ENCODE results near the gene NT5DC4. TPM values are rescaled to one million over a fixed set of nuclear protein-coding genes. Genes with fewer than 3 reads are reported as not detected.
"Not testable (repeated sequence)": the region's sequence is repeated elsewhere in the genome, so short reads cannot be mapped to it uniquely, and the experiment has no call there.

Gene NT5DC4
- total RNA-seq, 2 experiments from 2014 or later: not detected

DNA sequence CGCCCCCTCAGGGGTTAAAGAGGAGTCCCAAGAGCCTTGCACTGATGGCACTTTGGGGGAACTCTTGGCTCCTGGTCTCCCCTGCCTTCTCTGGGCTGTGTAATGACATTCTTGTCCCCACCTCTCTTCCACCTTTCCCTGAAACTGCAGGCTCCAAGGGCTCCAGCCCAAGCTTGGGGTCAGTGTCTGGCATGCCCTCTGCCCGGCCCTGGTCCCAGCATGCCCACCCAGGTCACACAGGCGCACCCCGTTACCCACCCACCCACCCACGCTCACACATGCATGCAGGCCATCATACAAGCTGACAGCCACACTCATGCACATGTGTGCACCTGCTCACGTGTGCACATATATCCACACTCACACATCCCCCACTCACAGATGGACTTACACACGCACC, 6.9 kb upstream of the NT5DC4 start:
- H3K4me1 Mint-ChIP-seq (ENCODE audit: low read depth): peaks cover 5% of the 10 kb centered on the region
- CTCF ChIA-PET: interaction anchor here (0.8 to 2.8 kb wide), 2 partner anchors 9 to 12 kb away, joined by 3 to 18 read pairs; no protein-coding TSS in a partner anchor
- ATAC-seq (no peak), DNase-seq (no peak)
- H3K27me3 Mint-ChIP-seq (ENCODE audit: low read depth): peaks cover 44% of the 10 kb centered on the region
- H3K27ac Mint-ChIP-seq: no peak overlapping the region
- no peaks in the 10 kb centered on the region for H3K9me3 Mint-ChIP-seq (ENCODE audit: insufficient read depth)
- H3K36me3 Mint-ChIP-seq (ENCODE audit: low read depth): no peaks in the 10 kb centered on the region
- POLR2A ChIA-PET: no interaction called here
- no peak overlapping the region for H3K4me3 Mint-ChIP-seq

DNA sequence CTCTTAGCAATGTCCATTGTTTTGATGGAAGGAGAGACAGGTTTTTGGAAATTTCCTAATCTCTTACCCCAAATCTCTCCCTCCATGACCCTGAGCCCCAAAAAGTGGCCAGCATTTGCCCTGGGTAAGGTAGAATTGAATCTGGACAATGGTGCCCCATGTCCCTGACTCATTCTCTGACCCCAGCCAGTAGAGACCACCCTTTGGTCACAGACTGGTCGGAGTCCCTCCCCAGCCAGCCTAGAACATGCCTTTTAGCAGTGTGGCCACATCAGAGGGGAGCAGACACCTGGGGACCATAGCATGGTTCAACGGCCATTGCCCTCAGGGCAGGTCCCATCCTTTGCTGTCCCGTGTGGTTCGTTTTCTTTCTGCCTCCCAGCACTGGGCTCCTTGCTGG, 6.5 kb upstream of the NT5DC4 start:
- H3K4me1 Mint-ChIP-seq (ENCODE audit: low read depth): peaks cover 5% of the 10 kb centered on the region
- no peaks in the 10 kb centered on the region for H3K36me3 Mint-ChIP-seq (ENCODE audit: low read depth)
- no peak overlapping the region for H3K27ac Mint-ChIP-seq
- ChIA-PET CTCF (no interaction called here), POLR2A (no interaction called here)
- H3K9me3 Mint-ChIP-seq (ENCODE audit: insufficient read depth): no peaks in the 10 kb centered on the region
- no peak overlapping the region for H3K4me3 Mint-ChIP-seq
- DNase-seq (no peak), ATAC-seq (no peak)
- H3K27me3 Mint-ChIP-seq (ENCODE audit: low read depth): peaks cover 44% of the 10 kb centered on the region

DNA sequence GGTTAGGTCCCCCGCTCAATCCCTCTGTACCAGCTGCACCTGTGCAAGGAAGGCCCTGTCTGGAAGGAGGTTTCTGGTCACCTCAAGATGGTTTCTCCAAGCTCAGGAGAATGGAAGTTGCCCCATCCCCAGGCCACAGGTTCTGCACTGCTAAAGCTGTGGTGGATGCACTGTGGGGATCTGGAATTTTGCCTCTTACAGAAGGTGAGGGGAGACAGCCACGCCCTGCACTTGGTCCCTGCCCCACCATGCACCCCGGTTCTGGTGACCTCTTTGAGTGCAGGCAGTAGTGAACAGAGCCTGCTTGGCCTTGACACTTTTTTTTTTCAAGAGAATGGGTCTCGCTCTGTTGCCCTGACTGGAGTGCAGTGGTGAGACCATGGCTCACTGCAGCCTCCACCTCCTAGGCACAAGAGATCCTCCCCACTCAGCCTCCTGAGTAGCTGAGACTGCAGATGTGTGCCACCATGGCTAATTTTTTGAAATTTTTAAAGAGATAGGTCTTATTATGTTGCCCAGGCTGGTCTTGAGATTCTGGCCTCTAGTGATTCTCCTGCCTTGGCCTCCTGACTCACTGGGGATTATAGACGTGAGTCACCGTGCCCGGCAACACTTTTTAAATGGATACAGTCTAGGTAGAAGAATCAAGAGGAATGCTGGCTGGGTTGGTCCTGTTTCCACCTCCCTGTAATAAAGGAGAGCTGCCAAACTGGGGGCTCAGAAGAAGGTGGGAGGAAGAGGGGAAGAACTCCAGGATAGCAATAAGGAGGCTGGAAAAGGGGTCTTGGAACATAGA, 5.8 kb upstream of the NT5DC4 start:
- Mint-ChIP-seq H3K27ac (no peak overlapping the region), H3K36me3 (ENCODE audit: low read depth) (no peaks in the 10 kb centered on the region), H3K4me3 (no peak overlapping the region), H3K9me3 (ENCODE audit: insufficient read depth) (no peaks in the 10 kb centered on the region), H3K27me3 (ENCODE audit: low read depth) (peaks cover 42% of the 10 kb centered on the region), H3K4me1 (ENCODE audit: low read depth) (peaks cover 3% of the 10 kb centered on the region)
- no peak for DNase-seq
- POLR2A ChIA-PET: no interaction called here
- ATAC-seq: no peak
- CTCF ChIA-PET: interaction anchor here (1.5 kb wide), 1 partner anchor 11 kb away, joined by 3 read pairs; no protein-coding TSS in a partner anchor

DNA sequence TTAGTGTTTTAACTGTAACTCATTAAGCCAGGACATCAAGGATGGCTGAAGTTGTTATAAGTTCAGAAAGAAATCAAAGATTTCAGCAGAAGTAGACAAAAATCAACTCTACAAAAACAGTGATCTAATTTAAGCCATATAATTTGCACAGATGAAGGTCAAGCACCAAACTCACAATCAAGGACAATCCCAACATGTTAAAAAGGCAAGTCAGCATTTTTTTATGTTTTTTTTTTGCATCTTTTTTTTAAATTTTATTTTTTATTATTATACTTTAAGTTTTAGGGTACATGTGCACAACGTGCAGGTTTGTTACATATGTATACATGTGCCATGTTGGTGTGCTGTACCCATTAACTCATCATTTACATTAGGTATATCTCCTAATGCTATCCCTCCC, 4.7 kb upstream of the NT5DC4 start:
- ATAC-seq; H3K36me3 Mint-ChIP-seq (ENCODE audit: low read depth); H3K9me3 Mint-ChIP-seq (ENCODE audit: insufficient read depth); POLR2A ChIA-PET; H3K4me3 Mint-ChIP-seq; H3K4me1 Mint-ChIP-seq (ENCODE audit: low read depth); H3K27ac Mint-ChIP-seq; DNase-seq: not testable (repeated sequence)
- CTCF ChIA-PET: interaction anchor here (1.5 kb wide), 1 partner anchor 10 kb away, joined by 3 read pairs; no protein-coding TSS in a partner anchor
- peaks cover 33% of the 10 kb centered on the region for H3K27me3 Mint-ChIP-seq (ENCODE audit: low read depth)

DNA sequence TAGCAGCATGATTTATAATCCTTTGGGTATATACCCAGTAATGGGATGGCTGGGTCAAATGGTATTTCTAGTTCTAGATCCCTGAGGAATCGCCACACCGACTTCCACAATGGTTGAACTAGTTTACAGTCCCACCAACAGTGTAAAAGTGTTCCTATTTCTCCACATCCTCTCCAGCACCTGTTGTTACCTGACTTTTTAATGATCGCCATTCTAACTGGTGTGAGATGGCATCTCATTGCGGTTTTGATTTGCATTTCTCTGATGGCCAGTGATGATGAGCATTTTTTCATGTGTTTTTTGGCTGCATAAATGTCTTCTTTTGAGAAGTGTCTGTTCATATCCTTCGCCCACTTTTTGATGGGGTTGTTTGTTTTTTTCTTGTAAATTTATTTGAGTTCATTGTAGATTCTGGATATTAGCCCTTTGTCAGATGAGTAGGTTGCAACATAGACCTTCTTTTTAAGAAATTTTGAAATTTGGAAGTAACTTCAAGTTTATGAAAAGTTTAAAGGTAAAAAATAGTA, 3.9 kb upstream of the NT5DC4 start:
- CTCF ChIA-PET; H3K9me3 Mint-ChIP-seq (ENCODE audit: insufficient read depth); H3K4me3 Mint-ChIP-seq; H3K27ac Mint-ChIP-seq; H3K36me3 Mint-ChIP-seq (ENCODE audit: low read depth); ATAC-seq; H3K4me1 Mint-ChIP-seq (ENCODE audit: low read depth); DNase-seq; POLR2A ChIA-PET: not testable (repeated sequence)
- peaks cover 30% of the 10 kb centered on the region for H3K27me3 Mint-ChIP-seq (ENCODE audit: low read depth)

DNA sequence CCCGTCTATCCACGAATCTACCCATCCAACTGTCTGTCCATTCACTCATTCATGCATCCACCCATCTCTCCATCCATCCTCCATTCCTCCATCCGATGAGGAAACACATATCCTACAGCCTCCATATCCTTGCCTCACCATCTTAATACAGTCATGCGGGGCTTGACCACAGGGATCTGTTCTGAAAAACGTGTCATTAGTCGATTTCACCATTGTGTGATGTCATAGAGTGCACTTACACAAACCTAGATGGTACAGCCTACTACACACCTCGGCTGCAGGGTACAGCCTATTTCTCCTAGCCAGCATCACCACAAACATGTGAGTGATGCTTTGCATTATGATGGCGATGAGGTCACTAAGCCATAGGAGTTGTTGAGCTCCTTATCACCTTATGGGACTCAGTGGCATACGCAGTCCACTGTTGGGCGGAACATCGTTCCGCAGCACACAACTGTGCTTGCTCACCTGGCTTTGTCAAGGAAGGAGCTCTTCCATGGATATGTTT, 1.9 kb upstream of the NT5DC4 start:
- Mint-ChIP-seq H3K36me3 (ENCODE audit: low read depth) (no peaks in the 10 kb centered on the region), H3K9me3 (ENCODE audit: insufficient read depth) (no peaks in the 10 kb centered on the region), H3K27me3 (ENCODE audit: low read depth) (peaks cover 16% of the 10 kb centered on the region), H3K27ac (no peak overlapping the region), H3K4me1 (ENCODE audit: low read depth) (no peaks in the 10 kb centered on the region), H3K4me3 (no peak overlapping the region)
- DNase-seq: no peak
- ChIA-PET CTCF (interaction anchor here (0.8 kb wide), 1 partner anchor 11 kb away, joined by 3 read pairs; no protein-coding TSS in a partner anchor), POLR2A (no interaction called here)
- no peak for ATAC-seq

DNA sequence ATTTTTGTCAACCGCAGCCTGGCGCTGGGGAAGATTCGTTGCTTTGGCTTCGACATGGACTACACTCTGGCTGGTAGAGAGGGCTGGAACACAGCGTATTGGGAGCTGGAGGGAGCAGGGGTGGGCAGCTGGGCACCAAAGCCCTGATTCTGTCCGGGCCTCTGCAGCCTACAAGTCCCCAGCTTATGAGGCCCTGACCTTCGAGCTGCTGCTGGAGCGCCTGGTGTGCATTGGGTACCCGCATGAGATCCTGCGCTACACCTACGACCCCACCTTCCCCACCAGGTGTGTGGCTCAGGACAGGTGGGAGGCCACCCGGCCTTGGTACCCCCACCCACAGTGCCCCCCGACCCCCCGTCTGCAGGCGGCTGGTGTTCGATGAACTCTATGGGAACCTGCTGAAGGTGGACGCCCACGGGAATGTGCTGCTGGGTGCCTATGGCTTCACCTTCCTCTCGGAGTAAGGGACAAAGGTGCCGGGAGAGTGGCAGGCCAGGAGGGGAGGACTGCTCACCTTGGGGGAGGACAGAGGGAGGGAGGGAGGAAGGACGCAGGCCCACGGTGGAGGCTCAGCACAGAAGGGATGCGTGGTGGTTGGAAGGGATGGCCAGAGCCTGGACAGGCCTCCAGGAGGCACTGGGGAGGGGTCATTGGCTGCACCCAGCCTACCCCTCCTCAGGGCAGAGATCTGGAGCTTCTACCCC, 1.2 kb downstream of the NT5DC4 start:
- DNase-seq: no peak
- H3K27me3 Mint-ChIP-seq (ENCODE audit: low read depth): peaks cover 9% of the 10 kb centered on the region
- H3K9me3 Mint-ChIP-seq (ENCODE audit: insufficient read depth): no peaks in the 10 kb centered on the region
- H3K4me1 Mint-ChIP-seq (ENCODE audit: low read depth): peaks cover 10% of the 10 kb centered on the region
- no peak for ATAC-seq
- ChIA-PET CTCF (interaction anchor here (1.0 kb wide), 1 partner anchor 96 kb away, joined by 3 read pairs; no protein-coding TSS in a partner anchor), POLR2A (interaction anchor here (0.7 kb wide), 1 partner anchor 77 kb away, joined by 4 read pairs; the partner anchor contains the start of gene SLC20A1)
- H3K27ac Mint-ChIP-seq: no peak overlapping the region
- H3K4me3 Mint-ChIP-seq: no peak overlapping the region
- H3K36me3 Mint-ChIP-seq (ENCODE audit: low read depth): no peaks in the 10 kb centered on the region

DNA sequence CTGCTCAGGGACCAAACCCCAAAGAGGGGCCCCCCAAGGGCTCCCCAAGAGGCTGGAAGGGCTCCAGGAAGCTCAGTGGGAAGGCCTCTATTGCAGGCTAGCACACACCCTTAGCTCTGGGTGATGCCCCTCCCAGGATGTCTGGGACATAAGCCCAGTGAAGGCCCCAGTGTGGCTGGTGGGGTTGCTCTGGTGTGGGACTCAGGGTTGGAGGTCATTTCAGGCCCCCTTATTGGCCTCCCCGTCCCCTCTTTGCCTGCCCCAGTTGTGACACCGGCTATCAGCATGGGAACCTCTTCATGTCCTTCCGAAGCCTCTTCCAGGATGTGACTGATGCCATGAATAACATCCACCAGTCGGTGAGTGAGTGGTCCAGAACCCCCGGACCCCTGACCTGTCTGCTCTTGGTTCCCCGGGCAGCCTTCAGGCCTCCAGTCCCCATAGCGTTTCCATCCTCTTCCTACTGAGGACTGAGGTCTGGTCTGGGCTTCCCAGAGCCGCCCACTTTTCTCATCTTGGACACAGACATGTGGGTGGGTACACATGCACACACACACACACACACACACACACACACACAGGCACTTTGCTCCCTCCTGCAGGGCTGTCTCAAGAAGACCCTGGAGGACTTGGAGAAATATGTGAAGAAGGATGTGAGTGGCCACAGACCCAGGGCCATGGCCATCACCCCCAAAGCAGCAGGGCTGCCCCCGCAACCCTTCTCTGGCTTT, 2.2 kb downstream of the NT5DC4 start:
- ChIA-PET CTCF (interaction anchor here (0.6 to 10.0 kb wide), 5 partner anchors 10 to 122 kb away, joined by 3 to 335 read pairs (median 3); no protein-coding TSS in a partner anchor), POLR2A (interaction anchor here (0.7 kb wide), 1 partner anchor 78 kb away, joined by 4 read pairs; the partner anchor contains the start of gene SLC20A1)
- no peaks in the 10 kb centered on the region for H3K9me3 Mint-ChIP-seq (ENCODE audit: insufficient read depth)
- no peak overlapping the region for H3K4me3 Mint-ChIP-seq
- DNase-seq: no peak
- no peaks in the 10 kb centered on the region for H3K36me3 Mint-ChIP-seq (ENCODE audit: low read depth)
- no peak for ATAC-seq
- peaks cover 12% of the 10 kb centered on the region for H3K4me1 Mint-ChIP-seq (ENCODE audit: low read depth)
- peak overlapping the region; percentile 49 for H3K27ac Mint-ChIP-seq
- H3K27me3 Mint-ChIP-seq (ENCODE audit: low read depth): peaks cover 7% of the 10 kb centered on the region

DNA sequence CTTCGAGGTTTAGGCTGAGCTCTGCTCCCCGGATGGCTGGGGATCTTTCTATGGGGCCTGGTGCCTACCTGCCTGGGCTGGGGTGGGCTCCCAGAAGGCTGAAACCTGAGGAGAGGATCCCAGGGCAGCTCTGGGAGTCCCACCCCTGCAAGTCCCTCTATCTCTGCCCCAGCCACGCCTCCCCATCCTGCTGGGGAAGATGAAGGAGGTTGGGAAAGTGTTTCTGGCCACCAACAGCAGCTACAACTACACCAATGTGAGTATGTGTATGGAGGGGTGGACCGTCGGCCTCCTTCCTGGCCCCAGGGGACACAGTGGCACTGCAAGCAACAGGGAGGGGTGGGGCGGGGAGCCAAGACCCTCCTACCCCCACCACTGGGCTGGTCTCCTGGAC, 2.7 kb downstream of the NT5DC4 start:
- no peaks in the 10 kb centered on the region for H3K36me3 Mint-ChIP-seq (ENCODE audit: low read depth)
- POLR2A ChIA-PET: no interaction called here
- peaks cover 13% of the 10 kb centered on the region for H3K27me3 Mint-ChIP-seq (ENCODE audit: low read depth)
- peaks cover 12% of the 10 kb centered on the region for H3K4me1 Mint-ChIP-seq (ENCODE audit: low read depth)
- no peak for DNase-seq
- no peak overlapping the region for H3K27ac Mint-ChIP-seq
- no peaks in the 10 kb centered on the region for H3K9me3 Mint-ChIP-seq (ENCODE audit: insufficient read depth)
- CTCF ChIA-PET: interaction anchor here (0.6 to 10.0 kb wide), 6 partner anchors 10 to 123 kb away, joined by 3 to 335 read pairs (median 39); partner anchors contain the start of gene SLC20A1
- no peak for ATAC-seq
- no peak overlapping the region for H3K4me3 Mint-ChIP-seq

DNA sequence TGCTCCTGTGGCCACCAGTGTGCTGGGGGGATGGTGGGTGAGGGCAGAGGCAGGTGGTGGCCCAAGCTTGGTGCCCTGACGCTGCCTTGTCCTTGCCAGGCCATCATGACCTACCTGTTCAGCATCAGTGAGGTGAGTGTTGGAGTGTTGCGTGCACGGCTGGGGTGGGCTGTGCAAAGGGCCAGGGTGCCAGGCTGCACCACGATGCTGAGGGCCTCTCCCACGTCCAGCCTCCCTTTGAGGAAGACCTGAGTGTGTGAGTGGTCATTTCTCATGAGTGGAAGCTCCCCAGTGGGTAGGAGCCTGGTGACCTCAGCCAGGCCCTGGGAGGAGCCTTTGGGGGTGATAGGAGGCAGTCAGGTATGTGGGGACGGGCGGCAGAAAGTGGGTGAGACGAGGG, 3.2 kb downstream of the NT5DC4 start:
- Mint-ChIP-seq H3K9me3 (ENCODE audit: insufficient read depth) (no peaks in the 10 kb centered on the region), H3K36me3 (ENCODE audit: low read depth) (no peaks in the 10 kb centered on the region), H3K4me1 (ENCODE audit: low read depth) (peaks cover 12% of the 10 kb centered on the region), H3K4me3 (no peak overlapping the region), H3K27me3 (ENCODE audit: low read depth) (peaks cover 10% of the 10 kb centered on the region), H3K27ac (no peak overlapping the region)
- DNase-seq (no peak), ATAC-seq (no peak)
- ChIA-PET CTCF (interaction anchor here (1.0 to 10.0 kb wide), 8 partner anchors 32 to 123 kb away, joined by 3 to 335 read pairs (median 16); partner anchors contain the start of gene SLC20A1), POLR2A (interaction anchor here (2.2 kb wide), 1 partner anchor 97 kb away, joined by 6 read pairs; no protein-coding TSS in a partner anchor)

All from activated CD8-positive, alpha-beta T cell treated with anti-CD3 and anti-CD28 coated beads, Interleukin-2, amount 10 ng/mL, durations not matched to agents 7 days and 5 days (primary cell).